IMR-90 (cell line): ENCODE results near the gene VDR. TPM values are rescaled to one million over a fixed set of nuclear protein-coding genes. Genes with fewer than 3 reads are reported as not detected.

Experiments
- ATAC-seq: fragments of 200-7000 bp; cut with Tn5 transposase; 2 replicates; pipeline ENCODE4 v1.9.1; 2020; ENCODE audit warnings: low read depth, mild to moderate bottlenecking, moderate library complexity
- BruUV-seq: library from RNA; stranded (reverse); fragments of 400-500 nt; replicated peaks from 2 replicates; lab custom pipeline; 2021; lab: Mats Ljungman, UMichigan
- CTCF ChIA-PET: fragments of 300-600 bp; formaldehyde crosslinking; extraction: SDS; loops from one replicate; lab custom pipeline; 2021; ENCODE audit warnings: antibody characterized with exemption; lab: Yijun Ruan, JAX
- POLR2A ChIA-PET: fragments of 300-600 bp; sonication (Branson Sonifier 250); formaldehyde crosslinking; loops from one replicate; lab custom pipeline; 2022; ENCODE audit warnings: antibody characterized with exemption; ENCODE audit not compliant: unreplicated experiment; lab: Charles Lee
- DNase-seq: peaks from one replicate; pipeline ENCODE4 v3.0.0; 2013
- H2AFZ ChIP-seq: replicated peaks from 2 replicates; pipeline ENCODE3; 2013; ENCODE audit warnings: low read length, mild to moderate bottlenecking; ENCODE audit not compliant: poor library complexity
- H2AK5ac ChIP-seq: 2 replicates; pipeline ENCODE4 v1.6.1; 2013; ENCODE audit warnings: low read depth, low read length, inconsistent platforms
- H2AK9ac ChIP-seq: replicated peaks from 2 replicates; pipeline ENCODE3; 2013; ENCODE audit warnings: mild to moderate bottlenecking, low read depth, low read length, moderate library complexity; ENCODE audit not compliant: poor library complexity
- H2BK120ac ChIP-seq: 2 replicates; pipeline ENCODE4 v1.6.1; 2013; ENCODE audit warnings: low read depth, low read length, inconsistent platforms
- H2BK15ac ChIP-seq: 3 replicates; pipeline ENCODE4 v1.6.1; 2013; ENCODE audit warnings: low read depth, low read length, inconsistent platforms
- H2BK20ac ChIP-seq: 2 replicates; pipeline ENCODE4 v1.6.1; 2013; ENCODE audit warnings: low read depth, mild to moderate bottlenecking, inconsistent platforms, low read length, moderate library complexity
- H2BK5ac ChIP-seq: 2 replicates; pipeline ENCODE4 v1.6.1; 2013; ENCODE audit warnings: mild to moderate bottlenecking, low read depth, low read length, inconsistent platforms; ENCODE audit not compliant: poor library complexity, severe bottlenecking
- H3K14ac ChIP-seq: replicated peaks from 2 replicates; pipeline ENCODE4 v1.6.1; 2013; ENCODE audit warnings: low read depth, low read length, inconsistent platforms
- H3K18ac ChIP-seq: 2 replicates; pipeline ENCODE4 v1.6.1; 2013; ENCODE audit warnings: low read depth, low read length, control low read depth
- H3K23ac ChIP-seq: 2 replicates; pipeline ENCODE4 v1.6.1; 2013; ENCODE audit warnings: low read depth, low read length, inconsistent platforms
- H3K27ac ChIP-seq: 2 replicates; pipeline ENCODE4 v1.5.1; 2013; ENCODE audit warnings: mild to moderate bottlenecking, control low read depth, low read length; ENCODE audit not compliant: insufficient read depth
- H3K27me3 ChIP-seq: 2 replicates; pipeline ENCODE4 v1.6.1; 2013; ENCODE audit warnings: low read length; ENCODE audit not compliant: control insufficient read depth, insufficient read depth
- H3K36me3 ChIP-seq: 2 replicates; pipeline ENCODE4 v1.6.1; 2013; ENCODE audit warnings: low read length, mixed read lengths; ENCODE audit not compliant: control insufficient read depth, insufficient read depth
- H3K4ac ChIP-seq: 2 replicates; pipeline ENCODE4 v1.6.1; 2013; ENCODE audit warnings: low read depth, low read length, inconsistent platforms
- H3K4me1 ChIP-seq: 2 replicates; pipeline ENCODE4 v1.6.1; 2013; ENCODE audit warnings: low read length, mixed read lengths; ENCODE audit not compliant: control insufficient read depth, insufficient read depth
- H3K4me2 ChIP-seq: 2 replicates; pipeline ENCODE4 v1.6.1; 2013; ENCODE audit warnings: low read depth, mild to moderate bottlenecking, control low read depth, low read length, moderate library complexity
- H3K4me3 ChIP-seq: 2 replicates; pipeline ENCODE4 v1.5.1; 2013; ENCODE audit warnings: low read depth, mild to moderate bottlenecking, control low read depth, low read length, moderate library complexity; ENCODE audit not compliant: insufficient read depth
- H3K56ac ChIP-seq: 2 replicates; pipeline ENCODE4 v1.6.1; 2013; ENCODE audit warnings: low read length, inconsistent platforms; ENCODE audit not compliant: insufficient read depth; ENCODE audit errors: extremely low read depth
- H3K79me1 ChIP-seq, 2 experiments: 2 replicates each; pipeline ENCODE4 v1.6.1; 2013; ENCODE audit warnings: low read length in 2 of 2, inconsistent platforms in 1 of 2, low read depth in 1 of 2
- H3K9ac ChIP-seq: 2 replicates; pipeline ENCODE4 v1.6.1; 2013; ENCODE audit warnings: low read depth, low read length, control low read depth
- H3K9me1 ChIP-seq: 2 replicates; pipeline ENCODE4 v1.6.1; 2013; ENCODE audit warnings: low read length, inconsistent platforms; ENCODE audit not compliant: insufficient read depth
- H3K9me3 ChIP-seq: 2 replicates; pipeline ENCODE4 v1.6.1; 2013; ENCODE audit warnings: low read length; ENCODE audit not compliant: control insufficient read depth, insufficient read depth
- H4K20me1 ChIP-seq: 2 replicates; pipeline ENCODE4 v1.6.1; 2013; ENCODE audit warnings: low read length, inconsistent platforms; ENCODE audit not compliant: insufficient read depth
- H4K5ac ChIP-seq: 2 replicates; pipeline ENCODE4 v1.6.1; 2013; ENCODE audit warnings: mild to moderate bottlenecking, low read depth, low read length, control low read depth
- H4K8ac ChIP-seq, 2 experiments: 2 replicates each; pipeline ENCODE4 v1.6.1; 2013; ENCODE audit warnings: low read depth in 2 of 2, low read length in 2 of 2, control low read depth in 1 of 2, inconsistent platforms in 1 of 2
- H4K91ac ChIP-seq: 2 replicates; pipeline ENCODE4 v1.6.1; 2013; ENCODE audit warnings: low read depth, low read length, inconsistent platforms; ENCODE audit not compliant: insufficient read depth
- BHLHE40 ChIP-seq: fragments of 150-350 bp; IDR thresholded peaks from 2 replicates; pipeline ENCODE4 v1.6.1; 2016; ENCODE audit warnings: mild to moderate bottlenecking, low read depth, low read length
- CEBPB ChIP-seq: IDR thresholded peaks from 2 replicates; pipeline ENCODE4 v1.6.1; 2012; ENCODE audit warnings: low read depth, low read length, improper control_type of control experiment
- CHD1 ChIP-seq: IDR thresholded peaks from 2 replicates; pipeline ENCODE4 v1.6.1; 2012; ENCODE audit warnings: low read depth, low read length, improper control_type of control experiment
- FOS ChIP-seq: fragments of 150-350 bp; IDR thresholded peaks from 2 replicates; pipeline ENCODE4 v1.6.1; 2016; ENCODE audit warnings: low read depth, low read length
- MAFK ChIP-seq: IDR thresholded peaks from 2 replicates; pipeline ENCODE4 v1.6.1; 2012; ENCODE audit warnings: low read depth, low read length, improper control_type of control experiment
- MAZ ChIP-seq: IDR thresholded peaks from 2 replicates; pipeline ENCODE4 v1.6.1; 2012; ENCODE audit warnings: low read depth, mild to moderate bottlenecking, low read length, improper control_type of control experiment, moderate library complexity, borderline replicate concordance
- MXI1 ChIP-seq: IDR thresholded peaks from 2 replicates; pipeline ENCODE4 v1.6.1; 2012; ENCODE audit warnings: low read depth, mild to moderate bottlenecking, low read length, moderate library complexity, borderline replicate concordance
- POLR2A ChIP-seq: IDR thresholded peaks from 2 replicates; pipeline ENCODE4 v1.6.1; 2012; ENCODE audit warnings: mild to moderate bottlenecking, low read depth, low read length
- RAD21 ChIP-seq: IDR thresholded peaks from 2 replicates; pipeline ENCODE4 v1.6.1; 2012; ENCODE audit warnings: low read length, improper control_type of control experiment
- RCOR1 ChIP-seq: IDR thresholded peaks from 2 replicates; pipeline ENCODE4 v1.6.1; 2012; ENCODE audit warnings: mild to moderate bottlenecking, low read length, improper control_type of control experiment; ENCODE audit not compliant: insufficient replicate concordance
- RFX5 ChIP-seq: IDR thresholded peaks from 2 replicates; pipeline ENCODE4 v1.8.0; 2012; ENCODE audit warnings: low read depth, mild to moderate bottlenecking, low read length, moderate library complexity
- SMC3 ChIP-seq: fragments of 150-350 bp; IDR thresholded peaks from 2 replicates; pipeline ENCODE4 v1.6.1; 2016; ENCODE audit warnings: low read depth, mild to moderate bottlenecking, antibody characterized with exemption, low read length, moderate library complexity
- WGBS, 2 experiments: methylation state at CpG; one replicate each; pipeline versions ENCODE4 v1.1.5 to v1.1.7; 2013; ENCODE audit warnings: missing lambda C conversion rate in 2 of 2; ENCODE audit not compliant: insufficient read length in 1 of 2; ENCODE audit errors: extremely low coverage in 2 of 2; 5-methylcytosine and 5-hydroxymethylcytosine counted together
- dilution Hi-C: fragments of 300-500 bp; cut with HindIII; formaldehyde crosslinking; loops from one replicate; pipeline ENCODE4 v1.14.3; 2018; ENCODE audit warnings: low sequenced_read_pairs; ENCODE audit not compliant: unreplicated experiment
- in situ Hi-C: fragments of 300-500 bp; cut with MboI; formaldehyde crosslinking; loops from 3 replicates; pipeline ENCODE4 v1.14.3; 2019; ENCODE audit warnings: low sequenced_read_pairs, inconsistent platforms, mixed read lengths
- intact Hi-C: fragments of 100-400 bp; cut with micrococcal nuclease; formaldehyde crosslinking; loops from 2 replicates; pipeline ENCODE4 v1.10.0; 2022
- polyA plus RNA-seq, 3 experiments: library from polyadenylated mRNA; depleted of rRNA; stranded (reverse); fragments of >200 nt; gene quantifications; 2 replicates each; pipeline ENCODE4 v1.2.3, GENCODE V29; 2012; ENCODE audit warnings: low replicate concordance in 1 of 3
- total RNA-seq: library from RNA; depleted of rRNA; stranded (reverse); fragments of >200 nt; gene quantifications from 2 replicates; pipeline ENCODE4 v1.2.3, GENCODE V29; 2012
- TF ChIP-seq, protein P1 (sequence below): fragments of 150-350 bp; IDR thresholded peaks from 2 replicates; pipeline ENCODE4 v1.6.1; 2017; ENCODE audit warnings: mild to moderate bottlenecking, antibody characterized with exemption, low read length, low read depth
- TF ChIP-seq, protein P2 (sequence below): fragments of 150-350 bp; IDR thresholded peaks from 2 replicates; pipeline ENCODE4 v1.6.1; 2016; ENCODE audit warnings: low read depth, mild to moderate bottlenecking, low read length, moderate library complexity, borderline replicate concordance
- TF ChIP-seq, protein P3 (sequence below): conservative IDR thresholded peaks from 2 replicates; pipeline ENCODE4 v1.5.1; 2012; ENCODE audit warnings: mild to moderate bottlenecking, low read depth, low read length, improper control_type of control experiment

Gene VDR
- total and polyA plus RNA-seq, 2 of the 4 experiments (the other 2 are of a cell fraction) = 5.4 to 8.5 TPM

DNA sequence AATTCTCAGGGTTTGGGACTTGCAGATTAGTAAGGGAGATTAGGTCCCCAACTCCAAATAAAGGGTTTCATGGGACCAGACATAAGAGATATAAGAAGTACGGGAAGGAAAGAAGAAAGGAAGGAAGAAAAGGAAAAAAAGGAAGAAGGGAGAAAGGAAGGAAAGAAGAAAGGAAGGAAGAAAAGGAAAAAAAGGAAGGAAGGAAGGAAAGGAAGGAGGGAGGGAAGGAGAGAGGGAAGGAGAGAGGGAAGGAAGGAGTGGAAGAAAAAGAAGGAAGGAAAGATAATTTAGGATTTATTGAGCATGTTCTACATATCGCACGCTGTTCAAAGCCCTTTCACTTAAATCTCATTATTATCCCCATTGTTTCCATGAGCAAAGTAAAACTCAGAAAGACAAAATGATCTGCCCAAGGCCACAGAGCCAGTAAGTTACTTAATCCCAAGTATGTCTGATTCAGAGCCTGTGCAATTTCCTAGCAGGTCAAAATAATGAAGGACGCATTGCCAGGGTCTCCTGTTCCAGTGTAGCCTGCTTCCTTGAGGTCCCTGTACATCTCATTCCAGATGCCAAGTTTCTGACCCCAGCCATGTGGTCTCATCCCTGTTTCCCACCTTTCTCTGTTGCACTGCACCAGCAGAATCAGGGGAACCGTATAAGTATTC lies 81.2 kb downstream of the VDR start:
- Histone ChIP-seq H3K4me1 (peaks cover 23% of the 10 kb centered on the region), H2AK5ac (peak overlapping the region; percentile 40; the same call in 1 of the 2 replicates), H3K56ac (no peak overlapping the region), H3K4me2 (no peak overlapping the region), H2BK5ac (no peak overlapping the region), H3K27ac (no peak overlapping the region), H3K27me3 (no peaks in the 10 kb centered on the region), H3K23ac (no peak overlapping the region), H4K8ac (no peak overlapping the region; a peak in 1 of 4 replicates), H3K9me3 (no peaks in the 10 kb centered on the region), H2BK120ac (peak overlapping the region; percentile 39), H3K9ac (no peak overlapping the region), H3K36me3 (no peaks in the 10 kb centered on the region), H2AFZ (no peak overlapping the region), H3K18ac (no peak overlapping the region), H3K4ac (0 out of 2 replicates have a peak overlapping the region, but pooled peaks have one; percentile 58), H3K79me1 (peaks cover 0 to 16% of the 10 kb centered on the region in 2 experiments; a peak in 2 of 4 replicates), H4K91ac (no peak overlapping the region), H3K4me3 (no peak overlapping the region), H2BK15ac (peak overlapping the region; percentile 21; the same call in 1 of the 3 replicates), H2AK9ac (no peak overlapping the region), H3K14ac (no peak overlapping the region), H3K9me1 (peaks cover 19% of the 10 kb centered on the region), H4K20me1 (peaks cover 5% of the 10 kb centered on the region), H2BK20ac (no peak overlapping the region; the same call in 1 of the 2 replicates), H4K5ac (no peak overlapping the region)
- intact Hi-C loops = no loop called here
- BruUV-seq = no TSS peak
- dilution Hi-C loops = no loop called here
- ATAC-seq (no peak), DNase-seq (no peak)
- in situ Hi-C loops = no loop called here
- ChIA-PET POLR2A (no interaction called here), CTCF (interaction anchor here (1.1 kb wide), 1 partner anchor 14 kb away, joined by 3 read pairs; no protein-coding TSS in a partner anchor)
- 100% methylated on average over 1 of the region's 5 CpGs; no CpG with 5 or more reads in 1 of the 2 experiments for WGBS, 2 experiments
- TF ChIP-seq, protein P1, sequence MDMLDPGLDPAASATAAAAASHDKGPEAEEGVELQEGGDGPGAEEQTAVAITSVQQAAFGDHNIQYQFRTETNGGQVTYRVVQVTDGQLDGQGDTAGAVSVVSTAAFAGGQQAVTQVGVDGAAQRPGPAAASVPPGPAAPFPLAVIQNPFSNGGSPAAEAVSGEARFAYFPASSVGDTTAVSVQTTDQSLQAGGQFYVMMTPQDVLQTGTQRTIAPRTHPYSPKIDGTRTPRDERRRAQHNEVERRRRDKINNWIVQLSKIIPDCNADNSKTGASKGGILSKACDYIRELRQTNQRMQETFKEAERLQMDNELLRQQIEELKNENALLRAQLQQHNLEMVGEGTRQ = no peak
- TF ChIP-seq CEBPB = no peak
- TF ChIP-seq CHD1 = no peak
- no peak for TF ChIP-seq FOS
- TF ChIP-seq BHLHE40 = no peak
- TF ChIP-seq MAFK = no peak
- TF ChIP-seq, protein P2, sequence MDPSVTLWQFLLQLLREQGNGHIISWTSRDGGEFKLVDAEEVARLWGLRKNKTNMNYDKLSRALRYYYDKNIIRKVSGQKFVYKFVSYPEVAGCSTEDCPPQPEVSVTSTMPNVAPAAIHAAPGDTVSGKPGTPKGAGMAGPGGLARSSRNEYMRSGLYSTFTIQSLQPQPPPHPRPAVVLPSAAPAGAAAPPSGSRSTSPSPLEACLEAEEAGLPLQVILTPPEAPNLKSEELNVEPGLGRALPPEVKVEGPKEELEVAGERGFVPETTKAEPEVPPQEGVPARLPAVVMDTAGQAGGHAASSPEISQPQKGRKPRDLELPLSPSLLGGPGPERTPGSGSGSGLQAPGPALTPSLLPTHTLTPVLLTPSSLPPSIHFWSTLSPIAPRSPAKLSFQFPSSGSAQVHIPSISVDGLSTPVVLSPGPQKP = no peak
- TF ChIP-seq SMC3 = no peak
- no peak for TF ChIP-seq RAD21
- TF ChIP-seq MXI1 = no peak
- TF ChIP-seq, protein P3, sequence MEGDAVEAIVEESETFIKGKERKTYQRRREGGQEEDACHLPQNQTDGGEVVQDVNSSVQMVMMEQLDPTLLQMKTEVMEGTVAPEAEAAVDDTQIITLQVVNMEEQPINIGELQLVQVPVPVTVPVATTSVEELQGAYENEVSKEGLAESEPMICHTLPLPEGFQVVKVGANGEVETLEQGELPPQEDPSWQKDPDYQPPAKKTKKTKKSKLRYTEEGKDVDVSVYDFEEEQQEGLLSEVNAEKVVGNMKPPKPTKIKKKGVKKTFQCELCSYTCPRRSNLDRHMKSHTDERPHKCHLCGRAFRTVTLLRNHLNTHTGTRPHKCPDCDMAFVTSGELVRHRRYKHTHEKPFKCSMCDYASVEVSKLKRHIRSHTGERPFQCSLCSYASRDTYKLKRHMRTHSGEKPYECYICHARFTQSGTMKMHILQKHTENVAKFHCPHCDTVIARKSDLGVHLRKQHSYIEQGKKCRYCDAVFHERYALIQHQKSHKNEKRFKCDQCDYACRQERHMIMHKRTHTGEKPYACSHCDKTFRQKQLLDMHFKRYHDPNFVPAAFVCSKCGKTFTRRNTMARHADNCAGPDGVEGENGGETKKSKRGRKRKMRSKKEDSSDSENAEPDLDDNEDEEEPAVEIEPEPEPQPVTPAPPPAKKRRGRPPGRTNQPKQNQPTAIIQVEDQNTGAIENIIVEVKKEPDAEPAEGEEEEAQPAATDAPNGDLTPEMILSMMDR = no peak
- no peak for TF ChIP-seq MAZ
- no peak for TF ChIP-seq RFX5
- no peak for TF ChIP-seq RCOR1
- no peak for TF ChIP-seq POLR2A
